ENCODE data around the gene TTC27. TPM values are rescaled to one million over a fixed set of nuclear protein-coding genes. Genes with fewer than 3 reads are reported as not detected.
"Not testable (repeated sequence)": the region's sequence is repeated elsewhere in the genome, so short reads cannot be mapped to it uniquely, and the experiment has no call there.

Gene TTC27
- total RNA-seq, 2 donors from 2014 or later: 7.9 to 12.3 TPM

DNA sequence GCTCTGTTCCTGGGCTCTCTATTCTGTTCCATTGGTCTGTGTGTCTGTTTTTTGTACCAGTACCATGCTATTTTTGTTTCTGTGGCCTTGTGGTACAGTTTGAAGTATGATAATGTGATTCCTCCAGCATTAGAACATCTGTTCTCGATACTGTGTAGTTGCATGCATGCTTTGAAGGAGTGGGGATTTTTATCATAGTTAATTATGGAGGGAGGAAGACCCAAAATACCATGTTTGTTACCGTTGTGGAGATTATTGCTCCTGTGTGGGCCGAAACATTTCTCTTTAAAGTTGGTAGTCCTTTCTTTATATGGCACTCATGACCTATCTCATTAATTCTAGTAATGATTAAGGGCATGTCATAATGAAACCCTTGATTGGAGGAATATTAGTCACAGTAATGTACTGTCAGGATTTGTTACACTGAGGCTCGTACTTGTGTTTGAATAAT lies 87.6 kb downstream of the TTC27 start:
- ATAC-seq: peak in 1 of 2 donors; percentile 25
- no peak for DNase-seq
- intact Hi-C loops (cut with DNase I): no loop called here

DNA sequence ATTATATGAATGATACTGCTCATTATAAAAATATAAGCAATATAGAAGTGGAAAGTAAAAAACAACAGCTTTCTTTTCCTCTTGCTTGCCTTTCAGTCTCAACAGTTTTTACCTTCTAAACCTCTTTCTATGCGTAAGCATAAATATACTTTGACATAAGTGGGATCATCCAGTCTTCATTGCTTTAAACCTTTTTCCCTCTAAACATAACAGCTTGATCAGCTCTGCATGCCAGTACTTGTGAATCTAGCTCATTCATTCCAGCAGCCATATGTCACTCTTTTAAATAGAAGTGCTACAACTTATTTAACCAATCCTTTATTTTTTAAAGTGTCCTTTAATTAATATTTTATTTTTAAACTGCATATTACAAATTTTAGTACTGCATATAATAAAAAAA lies 88.1 kb downstream of the TTC27 start:
- DNase-seq: no peak
- intact Hi-C loops (cut with DNase I): no loop called here
- no peak for ATAC-seq

DNA sequence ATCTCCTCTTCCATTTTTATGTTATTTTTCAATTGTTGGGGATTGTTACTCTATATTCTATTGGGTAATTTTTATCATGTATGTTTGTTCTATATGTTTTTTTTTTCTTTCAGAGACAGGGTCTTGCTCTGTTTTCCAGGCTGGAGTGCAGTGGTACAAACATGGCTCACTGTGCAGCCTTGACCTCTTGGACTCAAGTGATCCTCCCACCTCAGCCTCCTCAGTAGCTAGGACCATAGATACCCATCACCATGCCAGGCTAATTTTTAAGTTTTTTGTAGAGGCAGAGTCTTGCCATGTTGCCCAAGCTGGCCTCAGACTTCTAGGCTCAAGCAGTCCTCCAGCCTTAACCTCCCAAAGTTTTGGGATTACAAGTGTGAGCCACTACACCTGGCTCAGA lies 88.7 kb downstream of the TTC27 start:
- intact Hi-C loops (cut with DNase I): no loop called here
- no peak for ATAC-seq

DNA sequence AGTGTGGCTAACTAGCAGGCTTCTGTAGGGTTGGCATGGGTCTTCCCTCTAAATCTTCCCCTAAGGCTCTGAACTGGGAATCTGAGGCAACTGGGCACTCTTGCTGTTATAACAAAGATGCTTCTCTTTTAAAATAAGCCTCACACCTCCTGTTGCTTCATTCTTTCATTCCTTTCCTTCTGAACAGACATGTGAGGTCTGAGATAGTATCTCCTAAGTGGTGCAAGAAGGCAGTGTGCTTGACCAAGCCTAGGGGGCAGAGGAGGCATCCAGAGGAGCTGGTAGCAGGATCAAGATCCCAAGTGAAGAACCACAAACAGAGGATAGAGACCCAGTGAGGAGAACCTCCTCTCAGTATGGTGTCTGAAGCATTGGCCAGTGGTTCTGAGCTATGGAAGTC lies 90.9 kb downstream of the TTC27 start:
- intact Hi-C loops (cut with DNase I): no loop called here
- ATAC-seq: no peak
- no peak for DNase-seq

More for the DNA sequence above, 88.7 kb downstream of the TTC27 start:
- DNase-seq: no peak

DNA sequence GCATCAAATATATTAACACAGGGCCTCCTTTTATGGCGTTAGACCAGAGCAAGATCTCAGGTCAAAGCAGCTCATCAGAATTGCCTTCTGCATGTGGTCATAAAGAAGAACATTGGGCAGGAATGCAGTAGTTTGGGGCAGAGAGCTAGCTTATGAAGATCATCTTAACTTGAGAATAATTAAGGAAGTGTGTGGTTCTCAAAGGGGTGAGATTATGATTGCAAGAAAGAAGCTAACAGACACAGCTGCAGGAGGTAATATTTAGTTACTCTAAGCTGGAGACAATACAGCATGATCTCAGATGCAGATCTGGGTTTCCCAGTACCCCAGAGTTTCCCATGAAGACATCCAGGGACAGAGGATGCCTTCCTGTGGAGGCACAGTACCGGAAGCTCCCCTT lies 91.6 kb downstream of the TTC27 start:
- intact Hi-C loops (cut with DNase I): no loop called here
- ATAC-seq (no peak), DNase-seq (no peak)

DNA sequence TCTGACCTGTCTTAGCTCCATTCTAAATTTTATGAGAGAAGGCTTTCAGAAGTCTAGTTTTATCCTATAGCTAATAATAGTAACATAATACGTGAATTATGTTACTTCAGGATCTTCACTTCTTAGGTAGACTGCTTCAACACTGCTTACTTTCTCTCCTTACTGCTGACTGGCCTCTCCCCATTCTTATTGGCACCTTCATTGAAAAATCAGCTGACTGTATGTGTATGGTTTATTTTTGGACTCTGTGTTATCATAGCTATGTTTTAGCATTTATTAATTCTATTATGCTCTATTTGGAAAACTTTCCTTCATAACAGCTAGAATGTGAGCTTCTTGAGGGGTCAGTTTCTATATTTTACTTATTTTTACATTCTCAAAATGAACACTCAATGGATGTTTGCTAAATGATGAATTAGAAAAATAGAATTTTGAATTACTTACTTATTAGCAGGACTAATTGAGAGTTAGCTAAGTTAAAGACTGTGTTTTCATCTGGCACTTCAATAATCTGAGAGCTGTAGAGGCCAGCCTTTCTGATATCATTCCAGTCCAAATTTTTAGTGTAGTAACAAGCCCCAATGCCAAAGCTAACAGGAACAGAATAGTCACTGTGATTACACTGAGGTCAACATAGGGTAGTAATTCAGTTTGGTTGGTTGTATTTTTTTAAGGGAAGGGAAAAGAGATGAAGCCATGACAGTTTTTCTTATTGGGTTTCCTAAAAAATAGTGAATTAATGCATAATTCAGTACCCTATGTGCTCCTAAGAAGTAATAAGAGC lies 92.3 kb downstream of the TTC27 start:
- ATAC-seq: peak; percentile 86 to 94
- DNase-seq: no peak
- intact Hi-C loops (cut with DNase I): no loop called here

DNA sequence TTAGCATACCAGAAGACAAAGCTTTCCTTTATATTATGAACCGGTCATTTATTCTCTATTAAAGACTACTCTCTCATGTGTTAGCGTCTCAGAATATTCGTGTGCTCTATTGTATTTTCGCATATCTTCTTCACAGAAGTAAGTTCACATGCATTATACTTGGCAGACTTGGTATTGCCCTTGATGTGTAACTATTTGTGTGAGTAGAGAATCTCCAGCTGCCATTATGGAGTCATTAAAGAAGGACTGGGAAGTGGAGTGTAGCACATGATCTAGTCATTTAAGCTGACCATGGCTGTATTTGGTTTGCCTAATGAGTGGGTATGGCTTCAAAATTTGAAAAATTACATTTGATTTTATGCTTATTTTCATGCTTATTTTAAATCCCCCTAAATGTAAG lies 92.9 kb downstream of the TTC27 start:
- ATAC-seq (no peak), DNase-seq (no peak)
- intact Hi-C loops (cut with DNase I): no loop called here

DNA sequence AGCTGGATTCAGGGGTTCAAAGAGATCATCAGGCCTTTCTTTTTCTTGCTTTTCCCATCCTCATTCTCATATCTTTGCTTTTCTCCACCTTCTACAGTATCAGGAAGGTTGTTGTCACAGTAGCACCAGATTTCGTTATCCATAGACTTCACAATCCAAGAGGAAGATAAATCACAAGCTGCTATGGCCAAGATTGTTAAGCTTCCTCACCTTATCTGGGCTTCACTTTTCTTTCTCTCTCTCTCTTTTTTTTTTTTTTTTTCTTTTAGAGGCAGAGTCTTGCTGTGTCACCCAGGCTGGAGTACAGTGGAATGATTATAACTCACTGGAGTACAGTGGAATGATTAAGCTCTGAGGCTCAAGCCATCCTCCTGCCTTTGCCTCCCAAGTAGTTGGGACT lies 93.5 kb downstream of the TTC27 start:
- no peak for ATAC-seq
- intact Hi-C loops (cut with DNase I): no loop called here
- no peak for DNase-seq

DNA sequence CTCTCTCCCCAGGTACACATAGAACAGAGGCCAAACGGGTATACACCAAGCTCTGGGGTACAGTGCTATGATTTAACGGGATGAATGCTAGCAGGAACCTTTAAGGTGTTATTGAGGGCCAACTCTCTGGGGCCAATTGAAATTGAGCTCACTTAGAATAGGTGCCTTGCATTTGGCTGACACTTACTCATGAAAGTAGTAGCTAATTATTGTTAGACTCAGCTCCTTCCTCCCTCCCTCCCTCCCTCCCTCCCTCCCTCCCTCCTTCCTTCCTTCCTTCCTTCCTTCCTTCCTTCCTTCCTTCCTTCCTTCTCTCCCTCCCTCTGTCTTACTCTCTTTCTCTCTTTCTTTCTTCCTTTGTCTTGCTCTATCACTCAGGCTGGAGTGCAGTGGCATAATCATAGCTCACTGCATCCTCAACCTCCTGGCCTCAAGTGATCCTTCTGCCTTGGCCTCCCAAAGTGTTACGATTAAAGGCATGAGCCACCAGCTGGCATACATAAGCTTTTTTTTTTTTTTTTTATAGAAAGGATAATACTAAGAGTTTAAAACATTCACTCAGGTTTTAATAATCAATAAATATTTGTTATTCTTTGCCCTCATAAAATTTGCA lies 95.7 kb downstream of the TTC27 start:
- no peak for ATAC-seq
- no peak for DNase-seq
- intact Hi-C loops (cut with DNase I): no loop called here

DNA sequence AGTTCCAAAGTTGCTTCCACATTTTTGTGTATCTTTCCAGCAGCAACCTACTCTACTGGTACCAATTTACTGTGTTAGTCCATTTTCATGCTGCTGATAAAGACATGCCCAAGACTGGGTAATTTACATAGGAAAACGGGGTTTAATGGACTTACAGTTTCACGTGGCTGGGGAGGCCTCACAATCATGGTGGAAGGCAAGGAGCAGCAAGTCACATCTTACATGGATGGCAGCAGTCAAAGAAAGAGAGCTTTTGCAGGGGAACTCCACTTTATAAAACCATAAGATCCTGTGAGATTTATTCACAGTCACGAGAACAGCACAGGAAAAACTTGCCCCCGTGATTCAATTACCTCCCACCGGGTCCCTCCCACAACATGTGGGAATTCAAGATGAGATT lies 98.8 kb downstream of the TTC27 start:
- intact Hi-C loops (cut with DNase I); ATAC-seq; DNase-seq: not testable (repeated sequence)

DNA sequence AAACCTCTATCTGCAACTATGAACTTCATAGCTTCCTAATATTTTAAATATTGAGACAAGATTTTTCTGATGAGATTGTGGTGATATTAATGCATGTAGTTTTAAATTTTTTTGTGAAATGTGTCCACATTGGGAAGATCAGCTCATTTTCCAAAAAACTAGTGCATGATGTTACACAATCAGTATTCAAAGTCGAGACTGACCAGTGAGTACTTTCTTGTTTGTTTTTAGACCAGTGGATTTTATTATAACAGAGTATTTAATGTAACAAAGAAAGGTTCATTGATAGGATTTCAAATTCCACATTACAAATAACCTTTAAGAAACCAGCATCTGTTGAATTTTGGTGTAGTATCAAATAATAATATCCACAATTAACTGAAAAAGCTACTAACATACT lies 99.3 kb downstream of the TTC27 start:
- intact Hi-C loops (cut with DNase I): no loop called here
- ATAC-seq (no peak), DNase-seq (no peak)

DNA sequence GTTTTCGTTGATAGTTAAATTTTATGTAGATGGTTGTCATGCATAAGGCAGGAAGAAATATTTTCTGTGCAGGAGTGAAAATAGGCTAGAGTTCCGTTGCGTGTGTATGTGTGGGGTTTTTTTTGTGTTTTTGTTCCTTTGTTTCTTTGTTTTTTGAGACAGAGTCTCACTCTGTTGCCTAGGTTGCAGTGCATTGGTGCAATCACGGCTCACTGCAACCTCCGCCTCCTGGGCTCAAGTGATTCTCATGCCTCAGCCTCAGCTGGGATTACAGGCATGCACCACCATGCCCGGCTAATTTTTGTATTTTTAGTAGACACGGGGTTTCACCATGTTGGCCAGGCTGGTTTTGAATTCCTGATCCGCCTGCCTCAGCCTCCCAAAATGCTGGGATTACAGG lies 103.1 kb downstream of the TTC27 start:
- intact Hi-C loops (cut with DNase I); DNase-seq; ATAC-seq: not testable (repeated sequence)

DNA sequence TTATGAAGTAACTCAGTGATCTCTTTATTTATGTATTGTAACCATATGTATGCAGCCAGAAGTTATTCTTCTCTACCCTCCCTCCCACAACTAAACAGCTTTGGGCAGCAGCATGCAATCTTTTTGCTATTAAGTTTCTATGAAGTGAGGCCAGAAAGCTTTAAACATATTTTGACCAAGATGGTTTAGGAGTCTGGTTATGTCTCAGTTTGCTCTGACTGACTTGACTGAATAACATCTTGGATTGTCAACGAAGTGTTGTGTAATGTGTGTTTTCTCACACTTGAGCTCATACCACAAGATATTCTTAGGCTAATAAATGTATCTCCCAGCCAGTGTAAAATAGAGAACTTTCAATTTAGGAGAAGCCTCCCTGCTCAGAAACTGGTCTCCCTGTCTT lies 104.3 kb downstream of the TTC27 start:
- no peak for DNase-seq
- intact Hi-C loops (cut with DNase I): no loop called here
- ATAC-seq: peak in 1 of 2 donors; percentile 27

DNA sequence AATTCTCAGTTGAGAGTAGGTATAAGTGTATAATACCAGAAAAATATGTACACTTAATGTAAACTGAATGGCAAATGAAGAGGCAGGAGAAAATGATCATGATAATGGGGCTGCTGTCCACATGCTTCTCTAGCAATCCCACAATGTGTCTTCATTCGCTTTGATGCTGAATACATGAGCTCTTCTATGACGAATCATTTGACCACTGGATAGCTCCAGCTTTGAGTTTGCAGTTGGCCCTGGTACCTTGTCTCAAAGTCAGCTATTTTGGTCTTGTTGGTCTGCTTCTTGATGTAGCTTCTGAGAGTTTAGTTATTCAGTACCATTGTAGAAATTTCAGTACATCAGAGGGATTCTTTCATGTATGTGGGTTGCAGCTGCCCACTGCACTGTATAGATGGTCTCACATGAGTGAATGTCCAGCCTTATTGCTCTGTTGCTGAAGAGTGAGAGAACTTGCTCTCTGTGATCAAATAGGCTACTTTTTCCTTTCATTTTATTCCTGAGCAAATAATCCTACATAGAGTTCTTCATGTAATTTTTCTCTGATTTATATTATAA lies 105.1 kb downstream of the TTC27 start:
- DNase-seq: no peak
- ATAC-seq: no peak
- intact Hi-C loops (cut with DNase I): no loop called here

DNA sequence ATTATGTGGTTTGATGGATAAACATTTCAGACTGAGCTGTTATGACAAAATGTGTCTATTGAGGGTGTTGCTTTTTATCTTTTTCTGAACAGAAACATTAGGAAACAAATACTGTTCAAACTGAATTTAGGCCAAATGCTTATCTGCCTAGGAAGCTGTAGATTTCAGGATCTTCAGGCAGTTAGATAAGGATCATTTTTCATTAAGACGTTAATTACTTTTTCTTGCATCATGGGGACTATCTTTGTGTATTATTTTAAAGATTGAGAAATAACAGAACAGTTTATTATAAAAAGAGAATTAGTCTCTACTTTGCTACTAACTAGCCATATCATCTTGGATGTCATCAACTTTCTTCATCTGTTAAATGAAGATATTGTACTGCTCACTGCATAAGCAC lies 107.5 kb downstream of the TTC27 start:
- intact Hi-C loops (cut with DNase I): no loop called here

DNA sequence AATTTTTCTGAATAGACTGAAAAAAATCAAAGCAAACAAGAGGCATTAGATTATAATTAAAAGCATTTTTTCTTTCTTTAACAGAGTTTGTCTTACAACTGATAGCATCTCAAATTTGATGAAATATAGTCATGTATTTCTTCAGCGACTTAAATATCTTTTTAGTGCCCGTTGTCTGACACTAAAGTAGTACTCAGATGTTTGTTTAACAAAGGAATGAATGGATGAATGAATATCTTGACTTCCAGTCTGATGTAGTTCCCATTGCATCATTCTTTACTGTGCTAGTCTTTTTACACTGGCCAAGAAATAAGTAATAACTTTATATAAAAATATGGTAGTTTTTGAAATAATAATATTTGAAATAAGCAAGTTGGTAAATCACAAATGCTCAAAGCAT lies 111.1 kb downstream of the TTC27 start:
- intact Hi-C loops (cut with DNase I): no loop called here
- DNase-seq (no peak), ATAC-seq (no peak)

More for the DNA sequence above, 107.5 kb downstream of the TTC27 start:
- no peak for ATAC-seq
- no peak for DNase-seq

DNA sequence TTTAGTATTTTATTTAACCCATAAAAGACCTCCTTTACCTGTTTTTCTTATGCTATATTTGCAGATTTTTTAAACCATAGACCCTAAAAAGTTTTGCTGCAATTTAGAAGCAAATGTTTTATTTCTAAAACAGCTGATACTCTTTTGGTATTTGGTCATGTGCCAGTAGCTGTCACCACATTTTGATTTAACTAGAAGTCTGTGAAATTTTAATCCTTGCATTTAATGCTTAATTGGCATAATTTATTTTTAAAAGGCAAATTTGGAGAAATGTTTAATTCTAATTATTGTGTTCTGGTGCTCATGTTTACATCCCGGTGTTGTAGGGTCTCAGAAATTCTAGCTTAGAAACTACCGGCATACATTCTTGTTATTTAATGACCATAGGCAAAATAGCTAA lies 111.8 kb downstream of the TTC27 start:
- intact Hi-C loops (cut with DNase I): no loop called here
- DNase-seq (no peak), ATAC-seq (no peak)

DNA sequence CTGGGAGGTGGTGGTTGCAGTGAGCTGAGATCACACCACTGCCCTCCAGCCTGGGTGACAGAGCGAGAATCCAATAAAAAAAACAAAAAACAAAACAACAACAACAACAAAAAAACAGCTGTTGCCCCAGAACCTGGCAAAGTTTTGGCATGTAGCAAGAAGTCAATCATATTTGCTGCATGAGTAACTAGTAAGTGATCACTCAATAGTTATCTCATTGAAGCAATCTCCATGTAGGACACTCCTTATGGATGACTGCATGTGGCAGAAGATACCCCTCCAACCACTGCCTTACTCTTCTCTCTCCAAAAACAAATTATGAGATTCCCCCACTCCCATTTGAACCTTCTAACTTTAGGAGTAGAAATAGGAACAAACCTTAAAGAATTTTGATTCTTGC lies 113.7 kb downstream of the TTC27 start:
- intact Hi-C loops (cut with DNase I): no loop called here
- no peak for DNase-seq

DNA sequence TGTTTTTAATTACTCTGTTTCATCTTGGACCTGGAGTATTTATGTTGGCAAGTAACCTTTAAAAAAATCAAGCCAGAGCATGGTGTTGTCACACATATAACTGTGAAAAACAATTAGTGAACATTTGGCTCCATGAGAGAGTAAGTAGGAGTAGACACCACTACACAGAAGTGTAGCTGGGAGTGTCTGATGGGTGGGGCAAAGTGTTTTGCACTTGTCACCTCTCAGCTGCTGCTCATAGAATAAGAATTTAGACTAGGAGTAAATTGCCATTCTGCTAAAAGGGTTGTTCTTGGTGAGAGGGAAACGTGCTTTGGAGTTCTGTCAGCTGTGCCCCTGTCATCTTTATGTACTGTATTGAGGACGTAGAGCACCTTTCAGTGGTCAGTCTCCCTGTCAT lies 114.5 kb downstream of the TTC27 start:
- intact Hi-C loops (cut with DNase I): no loop called here
- ATAC-seq: peak; percentile 47 to 66
- DNase-seq: no peak

More for the DNA sequence above, 113.7 kb downstream of the TTC27 start:
- no peak for ATAC-seq

DNA sequence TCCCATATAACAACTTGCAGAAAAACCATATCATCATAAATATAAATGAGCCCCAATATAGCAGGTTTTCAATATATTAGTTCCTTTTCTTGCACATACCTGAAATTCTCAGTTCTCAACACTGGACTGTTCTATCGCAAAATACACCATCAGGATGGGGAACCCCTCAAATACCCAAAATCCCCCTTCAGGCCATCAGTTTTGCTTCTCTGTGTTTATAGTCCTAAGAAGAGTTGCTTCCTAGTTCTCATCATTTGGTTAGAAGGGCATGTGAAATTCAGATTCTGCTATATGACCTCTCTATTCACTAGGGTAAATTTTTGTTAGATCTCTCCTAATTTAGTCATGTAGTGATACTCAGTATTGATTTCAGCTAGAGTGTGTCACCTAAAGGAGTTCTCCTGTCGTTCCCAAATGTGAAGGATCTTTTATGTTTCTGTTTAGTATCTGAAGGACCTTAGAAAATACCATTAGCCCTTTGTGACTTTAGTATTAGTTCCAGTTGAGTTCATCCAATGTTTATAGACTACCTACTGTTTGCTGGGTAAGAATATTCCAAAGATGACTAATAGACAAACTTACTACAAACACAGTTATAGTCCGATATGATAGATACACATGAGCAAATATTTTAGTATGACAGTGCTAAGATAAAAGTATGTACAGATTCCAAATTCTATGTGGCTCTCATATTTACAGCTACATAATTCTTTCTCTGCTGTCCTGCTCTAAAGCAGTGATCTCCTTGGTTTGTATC lies 115.8 kb downstream of the TTC27 start:
- no peak for ATAC-seq
- no peak for DNase-seq
- intact Hi-C loops (cut with DNase I): no loop called here

All from left cardiac atrium (tissue), 4 donors.